GM10248 (cell line): ENCODE results near the gene AKAP13.

ENCODE experiments used
- CTCF ChIA-PET: fragments of 300-600 bp; sonication (Branson Sonifier 250); formaldehyde crosslinking; extraction: SDS; loops from one replicate; lab custom pipeline; 2021; ENCODE audit warnings: antibody characterized with exemption; lab: Yijun Ruan, JAX
- POLR2A ChIA-PET: fragments of 350-650 bp; sonication (Branson Sonifier 250); formaldehyde crosslinking; extraction: SDS; loops from one replicate; lab custom pipeline; 2020; ENCODE audit warnings: antibody characterized with exemption; lab: Yijun Ruan, JAX
- DNase-seq: peaks from one replicate; pipeline ENCODE4 v3.0.0; 2012; ENCODE audit errors: extremely low spot score
- CTCF ChIP-seq: IDR thresholded peaks from 2 replicates; pipeline ENCODE4 v1.5.1; 2012; ENCODE audit warnings: mild to moderate bottlenecking, low read depth; ENCODE audit errors: extremely low read depth, missing control alignments, control extremely low read depth

Gene AKAP13

DNA sequence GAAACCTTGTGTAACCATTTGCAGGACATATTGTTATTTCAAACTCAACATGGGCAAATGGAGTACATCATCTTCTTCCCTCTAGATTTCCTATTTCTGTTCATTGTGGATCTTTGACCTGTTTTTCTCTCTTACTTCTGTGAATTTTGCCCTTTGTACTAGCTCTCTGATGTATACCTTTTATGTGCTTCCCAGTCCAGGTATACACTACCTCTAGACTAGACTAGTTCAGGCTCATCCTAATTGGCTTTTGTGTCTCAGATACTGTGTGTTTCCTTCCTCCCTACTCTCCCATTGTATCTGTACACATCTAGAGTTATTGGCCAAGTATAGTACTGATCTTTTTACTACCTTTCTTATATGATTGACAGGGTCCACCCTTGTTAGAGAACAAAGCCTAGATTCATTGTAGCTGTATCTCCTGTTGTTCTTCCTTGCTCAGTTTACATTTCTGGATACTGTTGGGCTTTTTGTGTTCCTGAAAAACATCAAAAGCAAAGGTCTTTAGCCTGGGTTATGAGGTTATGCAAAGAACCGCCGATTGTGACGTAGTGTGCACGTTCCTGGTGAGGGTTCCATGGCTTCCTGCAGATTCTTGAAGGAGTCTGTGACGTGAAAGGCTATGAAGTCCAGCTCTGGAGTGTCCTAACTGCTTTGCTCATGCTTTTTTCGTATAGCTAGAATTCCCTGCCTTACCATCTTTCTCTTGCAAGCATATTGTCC is 247.0 kb downstream of the AKAP13 start:
- TF ChIP-seq CTCF, result no peak
- CTCF ChIA-PET, result interaction anchor here (0.7 to 2.5 kb wide), 7 partner anchors 9 to 32 kb away, joined by 3 to 9 read pairs (median 5); no protein-coding TSS in a partner anchor
- no peak for DNase-seq
- POLR2A ChIA-PET, result no interaction called here

- no peak for DNase-seq
- CTCF ChIA-PET, result interaction anchor here (1.0 to 1.6 kb wide), 2 partner anchors 8 to 15 kb away, joined by 3 to 4 read pairs; no protein-coding TSS in a partner anchor
- TF ChIP-seq CTCF, result no peak
- POLR2A ChIA-PET, result no interaction called here
Observed at GRCh38 chr15:85630311-85630710, 249.9 kb downstream of the AKAP13 start.

- no peak for DNase-seq
- POLR2A ChIA-PET, result no interaction called here
- CTCF ChIA-PET, result interaction anchor here (1.0 to 1.6 kb wide), 2 partner anchors 9 to 14 kb away, joined by 3 to 4 read pairs; no protein-coding TSS in a partner anchor
- TF ChIP-seq CTCF, result no peak
Observed at GRCh38 chr15:85631018-85631417, 250.6 kb downstream of the AKAP13 start.

- CTCF ChIA-PET, result no interaction called here
- POLR2A ChIA-PET, result interaction anchor here (0.5 kb wide), 1 partner anchor 26 kb away, joined by 9 read pairs; no protein-coding TSS in a partner anchor
- no peak for DNase-seq
- TF ChIP-seq CTCF, result no peak
Observed at GRCh38 chr15:85632014-85632413, 251.6 kb downstream of the AKAP13 start.

GRCh38 chr15:85633859-85634258 is 253.5 kb downstream of the AKAP13 start:
- no peak for TF ChIP-seq CTCF
- no peak for DNase-seq
- ChIA-PET POLR2A (no interaction called here), CTCF (interaction anchor here (0.6 to 1.2 kb wide), 5 partner anchors 8 to 127 kb away, joined by 3 to 5 read pairs (median 3); no protein-coding TSS in a partner anchor)

- no peak for TF ChIP-seq CTCF
- no peak for DNase-seq
- POLR2A ChIA-PET, result no interaction called here
- CTCF ChIA-PET, result no interaction called here
Observed at GRCh38 chr15:85636351-85636750, 255.9 kb downstream of the AKAP13 start.
